Fibroblast of skin of scalp (primary cell): Measurements from ENCODE around the gene PRSS57.
"Not testable (repeated sequence)": the region's sequence is repeated elsewhere in the genome, so short reads cannot be mapped to it uniquely, and the experiment has no call there.

Experiments used
- DNase-seq: peaks from one replicate; pipeline ENCODE4 v3.0.0-alpha.2; 2013

The PRSS57 gene

GRCh38 chr19:668675-669434 lies 26.4 kb downstream of the PRSS57 start:
- DNase-seq: peak; percentile 59

- not testable (repeated sequence) for DNase-seq
Observed at GRCh38 chr19:666985-667573, 28.2 kb downstream of the PRSS57 start.

GRCh38 chr19:664913-665443 lies 30.3 kb downstream of the PRSS57 start:
- peak; percentile 80 for DNase-seq

- no peak for DNase-seq
Observed at GRCh38 chr19:663682-664117, 31.6 kb downstream of the PRSS57 start.

- peak; percentile 95 for DNase-seq
Observed at GRCh38 chr19:662962-663681, 32.1 kb downstream of the PRSS57 start, which contains the start of gene RNF126. Gene RNF126 (minus strand): TSS chr19:663214. CDS start chr19:663121, 93 bp downstream.

GRCh38 chr19:662207-662961 lies 32.9 kb downstream of the PRSS57 start:
- no peak for DNase-seq

GRCh38 chr19:661427-662196 lies 33.6 kb downstream of the PRSS57 start:
- no peak for DNase-seq

- DNase-seq: no peak
Observed at GRCh38 chr19:660793-661426, 34.3 kb downstream of the PRSS57 start.

- DNase-seq: no peak
Observed at GRCh38 chr19:658916-659839, 36.1 kb downstream of the PRSS57 start.

- DNase-seq: no peak
Observed at GRCh38 chr19:658059-658839, 37.0 kb downstream of the PRSS57 start.

- DNase-seq: no peak
Observed at GRCh38 chr19:657611-658010, 37.6 kb downstream of the PRSS57 start.

GRCh38 chr19:656751-657559 lies 38.3 kb downstream of the PRSS57 start:
- DNase-seq: no peak

- no peak for DNase-seq
Observed at GRCh38 chr19:655691-656090, 39.6 kb downstream of the PRSS57 start.

- DNase-seq: no peak
Observed at GRCh38 chr19:653425-653824, 41.8 kb downstream of the PRSS57 start.

GRCh38 chr19:652467-653389 lies 42.5 kb downstream of the PRSS57 start:
- DNase-seq: no peak

GRCh38 chr19:651991-652390 lies 43.3 kb downstream of the PRSS57 start:
- DNase-seq: no peak
